GM21619 (cell line): ENCODE data around the gene CACYBP.
A peak's percentile ranks its signal among the peaks of the same experiment; 100 is the strongest.
"Not testable (repeated sequence)": the region's sequence is repeated elsewhere in the genome, so short reads cannot be mapped to it uniquely, and the experiment has no call there.

ENCODE experiments used
- ATAC-seq: cut with Tn5 transposase; IDR thresholded peaks from one replicate; pipeline ENCODE4 v1.9.1; 2021; ENCODE audit not compliant: unreplicated experiment

Gene CACYBP

GRCh38 chr1:175005085-175005783 is 5.5 kb downstream of the CACYBP start:
- ATAC-seq, result no peak

- ATAC-seq, result no peak
Observed at GRCh38 chr1:175009532-175009931, 9.8 kb downstream of the CACYBP start.

GRCh38 chr1:175013445-175013844 is 13.7 kb downstream of the CACYBP start:
- ATAC-seq, result no peak

GRCh38 chr1:175015243-175015642 is 15.5 kb downstream of the CACYBP start:
- no peak for ATAC-seq

- no peak for ATAC-seq
Observed at GRCh38 chr1:175019524-175019923, 19.8 kb downstream of the CACYBP start.

GRCh38 chr1:175023043-175023921 is 23.5 kb downstream of the CACYBP start, which contains the start of gene MRPS14:
TSS of gene MRPS14 (minus strand) at chr1:175023425. CDS start at chr1:175023408, 17 bp downstream.
- peak; percentile 94 for ATAC-seq

- ATAC-seq, result not testable (repeated sequence)
Observed at GRCh38 chr1:175023922-175024242, 24.1 kb downstream of the CACYBP start.

- no peak for ATAC-seq
Observed at GRCh38 chr1:175024773-175025172, 25.0 kb downstream of the CACYBP start.

GRCh38 chr1:175033953-175034352 is 34.2 kb downstream of the CACYBP start:
- ATAC-seq, result no peak

- no peak for ATAC-seq
Observed at GRCh38 chr1:175034775-175035174, 35.0 kb downstream of the CACYBP start.

GRCh38 chr1:175035865-175036264 is 36.1 kb downstream of the CACYBP start:
- ATAC-seq, result no peak

GRCh38 chr1:175036476-175036875 is 36.7 kb downstream of the CACYBP start:
- ATAC-seq, result no peak

GRCh38 chr1:175037416-175037815 is 37.7 kb downstream of the CACYBP start:
- ATAC-seq, result no peak

GRCh38 chr1:175040324-175040879 is 40.7 kb downstream of the CACYBP start:
- ATAC-seq, result no peak

GRCh38 chr1:175042650-175043049 is 42.9 kb downstream of the CACYBP start:
- ATAC-seq, result no peak

- ATAC-seq, result no peak
Observed at GRCh38 chr1:175043824-175044223, 44.1 kb downstream of the CACYBP start.

- ATAC-seq, result not testable (repeated sequence)
Observed at GRCh38 chr1:175044591-175044990, 44.8 kb downstream of the CACYBP start.

GRCh38 chr1:175045097-175045496 is 45.4 kb downstream of the CACYBP start:
- ATAC-seq, result no peak

- ATAC-seq, result no peak
Observed at GRCh38 chr1:175045519-175045918, 45.8 kb downstream of the CACYBP start.

- ATAC-seq, result no peak
Observed at GRCh38 chr1:175050992-175051391, 51.2 kb downstream of the CACYBP start.

GRCh38 chr1:175054736-175055135 is 55.0 kb downstream of the CACYBP start:
- no peak for ATAC-seq
